HepG2 (cell line): ENCODE results near the gene APOC3. TPM values are rescaled to one million over a fixed set of nuclear protein-coding genes. Genes with fewer than 3 reads are reported as not detected.

Source experiments
- CEBPG ChIP-seq: IDR thresholded peaks from 2 replicates; pipeline ENCODE4 v1.6.1; 2016
- ELF1 ChIP-seq: sonication (generic); formaldehyde crosslinking; IDR thresholded peaks from 2 replicates; pipeline ENCODE4 v1.4.0; 2020; ENCODE audit warnings: missing genetic modification reagents
- FLYWCH1 ChIP-seq: sonication (generic); formaldehyde crosslinking; IDR thresholded peaks from 2 replicates; pipeline ENCODE4 v1.8.1; 2023; ENCODE audit warnings: mild to moderate bottlenecking, missing genetic modification reagents
- NFE2 ChIP-seq: sonication (generic); formaldehyde crosslinking; IDR thresholded peaks from 2 replicates; pipeline ENCODE4 v1.4.0; 2020; ENCODE audit warnings: missing genetic modification reagents
- NFE2L2 ChIP-seq: fragments of 150-350 bp; IDR thresholded peaks from 2 replicates; pipeline ENCODE4 v1.6.1; 2014; ENCODE audit warnings: low read length
- SETDB1 ChIP-seq: sonication (generic); formaldehyde crosslinking; IDR thresholded peaks from 2 replicates; pipeline ENCODE4 v1.5.1; 2020; ENCODE audit warnings: missing genetic modification reagents, mild to moderate bottlenecking, borderline replicate concordance
- SOX6 ChIP-seq, 2 experiments: fragments of 450-650 bp in 1 of 2; sonication (generic) in 1 of 2; formaldehyde crosslinking in 1 of 2; IDR thresholded peaks; 2 replicates each; pipeline versions ENCODE4 v1.4.0 to v1.6.1; 2017 to 2020; ENCODE audit warnings: antibody characterized with exemption in 1 of 2, mild to moderate bottlenecking in 1 of 2, missing genetic modification reagents in 1 of 2
- SYNCRIP ChIP-seq: fragments of 200-400 bp; formaldehyde crosslinking; IDR thresholded peaks from 2 replicates; pipeline ENCODE4 v1.6.1; 2018; ENCODE audit warnings: mild to moderate bottlenecking, low read depth, low read length; ENCODE audit not compliant: insufficient read depth
- TP53 ChIP-seq: sonication (generic); formaldehyde crosslinking; conservative IDR thresholded peaks from 2 replicates; pipeline ENCODE4 v1.4.0; 2020; ENCODE audit warnings: missing genetic modification reagents
- ZNF232 ChIP-seq: sonication (generic); formaldehyde crosslinking; IDR thresholded peaks from 2 replicates; pipeline ENCODE4 v1.4.0; 2020; ENCODE audit warnings: missing genetic modification reagents, borderline replicate concordance
- ZNF451 ChIP-seq: sonication (generic); formaldehyde crosslinking; IDR thresholded peaks from 2 replicates; pipeline ENCODE4 v1.5.0; 2020; ENCODE audit warnings: mild to moderate bottlenecking, missing genetic modification reagents
- ZNF558 ChIP-seq: sonication (generic); formaldehyde crosslinking; IDR thresholded peaks from 2 replicates; pipeline ENCODE4 v1.9.0; 2022; ENCODE audit warnings: mild to moderate bottlenecking, missing genetic modification reagents, borderline replicate concordance
- ZNF672 ChIP-seq: sonication (generic); formaldehyde crosslinking; IDR thresholded peaks from 2 replicates; pipeline ENCODE4 v1.8.1; 2022; ENCODE audit warnings: missing genetic modification reagents
- ZNF724P ChIP-seq: sonication (generic); formaldehyde crosslinking; IDR thresholded peaks from 2 replicates; pipeline ENCODE4 v1.8.0; 2022; ENCODE audit warnings: missing genetic modification reagents, borderline replicate concordance
- ZSCAN9 ChIP-seq: IDR thresholded peaks from 2 replicates; pipeline ENCODE4 v1.6.1; 2016; ENCODE audit warnings: borderline replicate concordance
- polyA plus RNA-seq, 8 experiments: library from polyadenylated mRNA; depleted of rRNA in 3 of 8; stranded (reverse) in 7 of 8; unstranded in 1 of 8; fragments of >200 nt; fragmentation: Illumina TruSeq in 4 of 8; extraction: Trizol in 4 of 8; gene quantifications; 2 replicates each; pipeline versions ENCODE4 v1.2.1 to v1.2.3, GENCODE V29; 2011 to 2016; ENCODE audit warnings: low read depth in 4 of 8, missing spikeins in 1 of 8, mixed read lengths in 1 of 8; ENCODE audit not compliant: insufficient read depth in 1 of 8
- total RNA-seq, 5 experiments: library from RNA; depleted of rRNA; stranded (reverse); fragments of >200 nt; fragmentation: Illumina TruSeq; extraction: Trizol; gene quantifications; 2 replicates each; pipeline ENCODE4 v1.2.3, GENCODE V29; 2016; ENCODE audit warnings: low read depth in 1 of 5
- TF ChIP-seq, protein P1 (sequence below): IDR thresholded peaks from 2 replicates; pipeline ENCODE4 v1.6.1; 2012; ENCODE audit warnings: inconsistent platforms
- TF ChIP-seq, protein P2 (sequence below): sonication (generic); formaldehyde crosslinking; IDR thresholded peaks from 2 replicates; pipeline ENCODE4 v1.9.0; 2021; ENCODE audit warnings: missing genetic modification reagents, borderline replicate concordance
- TF ChIP-seq, protein P3 (sequence below): sonication (generic); formaldehyde crosslinking; IDR thresholded peaks from 2 replicates; pipeline ENCODE4 v1.5.0; 2020; ENCODE audit warnings: missing genetic modification reagents, mild to moderate bottlenecking, borderline replicate concordance
- TF ChIP-seq, protein P4 (sequence below): sonication (generic); formaldehyde crosslinking; conservative IDR thresholded peaks from 2 replicates; pipeline ENCODE4 v1.4.0; 2020; ENCODE audit warnings: missing genetic modification reagents
- TF ChIP-seq, protein P5 (sequence below): sonication (generic); formaldehyde crosslinking; IDR thresholded peaks from 2 replicates; pipeline ENCODE4 v1.4.0; 2020; ENCODE audit warnings: missing genetic modification reagents, borderline replicate concordance

The APOC3 gene
- total and polyA plus RNA-seq, 2 of the 13 experiments (the other 11 are each of a cell fraction or from before 2014, with no cell fraction given), result 314 to 687 TPM

DNA sequence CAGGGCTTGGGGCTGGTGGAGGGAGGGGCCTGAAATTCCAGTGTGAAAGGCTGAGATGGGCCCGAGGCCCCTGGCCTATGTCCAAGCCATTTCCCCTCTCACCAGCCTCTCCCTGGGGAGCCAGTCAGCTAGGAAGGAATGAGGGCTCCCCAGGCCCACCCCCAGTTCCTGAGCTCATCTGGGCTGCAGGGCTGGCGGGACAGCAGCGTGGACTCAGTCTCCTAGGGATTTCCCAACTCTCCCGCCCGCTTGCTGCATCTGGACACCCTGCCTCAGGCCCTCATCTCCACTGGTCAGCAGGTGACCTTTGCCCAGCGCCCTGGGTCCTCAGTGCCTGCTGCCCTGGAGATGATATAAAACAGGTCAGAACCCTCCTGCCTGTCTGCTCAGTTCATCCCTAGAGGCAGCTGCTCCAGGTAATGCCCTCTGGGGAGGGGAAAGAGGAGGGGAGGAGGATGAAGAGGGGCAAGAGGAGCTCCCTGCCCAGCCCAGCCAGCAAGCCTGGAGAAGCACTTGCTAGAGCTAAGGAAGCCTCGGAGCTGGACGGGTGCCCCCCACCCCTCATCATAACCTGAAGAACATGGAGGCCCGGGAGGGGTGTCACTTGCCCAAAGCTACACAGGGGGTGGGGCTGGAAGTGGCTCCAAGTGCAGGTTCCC is at the start of gene APOC3 (continued):
- 0 out of 2 replicates have a peak, but pooled peaks have one; percentile 14 for TF ChIP-seq TP53 (CRISPR knock-in tag)
- TF ChIP-seq ZNF672 (CRISPR knock-in tag), result no peak
- TF ChIP-seq, protein P1, sequence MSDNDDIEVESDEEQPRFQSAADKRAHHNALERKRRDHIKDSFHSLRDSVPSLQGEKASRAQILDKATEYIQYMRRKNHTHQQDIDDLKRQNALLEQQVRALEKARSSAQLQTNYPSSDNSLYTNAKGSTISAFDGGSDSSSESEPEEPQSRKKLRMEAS, result no peak
- no peak for TF ChIP-seq SYNCRIP
- 0 out of 2 replicates have a peak, but pooled peaks have one; percentile 15 for TF ChIP-seq ZSCAN9 (CRISPR knock-in tag)
- 0 out of 2 replicates have a peak, but pooled peaks have one; percentile 10 for TF ChIP-seq ZNF451 (CRISPR knock-in tag)
- TF ChIP-seq, protein P2, sequence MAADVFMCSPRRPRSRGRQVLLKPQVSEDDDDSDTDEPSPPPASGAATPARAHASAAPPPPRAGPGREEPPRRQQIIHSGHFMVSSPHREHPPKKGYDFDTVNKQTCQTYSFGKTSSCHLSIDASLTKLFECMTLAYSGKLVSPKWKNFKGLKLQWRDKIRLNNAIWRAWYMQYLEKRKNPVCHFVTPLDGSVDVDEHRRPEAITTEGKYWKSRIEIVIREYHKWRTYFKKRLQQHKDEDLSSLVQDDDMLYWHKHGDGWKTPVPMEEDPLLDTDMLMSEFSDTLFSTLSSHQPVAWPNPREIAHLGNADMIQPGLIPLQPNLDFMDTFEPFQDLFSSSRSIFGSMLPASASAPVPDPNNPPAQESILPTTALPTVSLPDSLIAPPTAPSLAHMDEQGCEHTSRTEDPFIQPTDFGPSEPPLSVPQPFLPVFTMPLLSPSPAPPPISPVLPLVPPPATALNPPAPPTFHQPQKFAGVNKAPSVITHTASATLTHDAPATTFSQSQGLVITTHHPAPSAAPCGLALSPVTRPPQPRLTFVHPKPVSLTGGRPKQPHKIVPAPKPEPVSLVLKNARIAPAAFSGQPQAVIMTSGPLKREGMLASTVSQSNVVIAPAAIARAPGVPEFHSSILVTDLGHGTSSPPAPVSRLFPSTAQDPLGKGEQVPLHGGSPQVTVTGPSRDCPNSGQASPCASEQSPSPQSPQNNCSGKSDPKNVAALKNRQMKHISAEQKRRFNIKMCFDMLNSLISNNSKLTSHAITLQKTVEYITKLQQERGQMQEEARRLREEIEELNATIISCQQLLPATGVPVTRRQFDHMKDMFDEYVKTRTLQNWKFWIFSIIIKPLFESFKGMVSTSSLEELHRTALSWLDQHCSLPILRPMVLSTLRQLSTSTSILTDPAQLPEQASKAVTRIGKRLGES, result no peak
- no peak for TF ChIP-seq NFE2L2
- no peak; the same call in 1 of the 2 replicates for TF ChIP-seq ZNF232 (CRISPR knock-in tag)
- no peak for TF ChIP-seq SETDB1
- TF ChIP-seq ZNF558 (CRISPR knock-in tag), result 0 out of 2 replicates have a peak, but pooled peaks have one; percentile 16
- TF ChIP-seq, protein P3, sequence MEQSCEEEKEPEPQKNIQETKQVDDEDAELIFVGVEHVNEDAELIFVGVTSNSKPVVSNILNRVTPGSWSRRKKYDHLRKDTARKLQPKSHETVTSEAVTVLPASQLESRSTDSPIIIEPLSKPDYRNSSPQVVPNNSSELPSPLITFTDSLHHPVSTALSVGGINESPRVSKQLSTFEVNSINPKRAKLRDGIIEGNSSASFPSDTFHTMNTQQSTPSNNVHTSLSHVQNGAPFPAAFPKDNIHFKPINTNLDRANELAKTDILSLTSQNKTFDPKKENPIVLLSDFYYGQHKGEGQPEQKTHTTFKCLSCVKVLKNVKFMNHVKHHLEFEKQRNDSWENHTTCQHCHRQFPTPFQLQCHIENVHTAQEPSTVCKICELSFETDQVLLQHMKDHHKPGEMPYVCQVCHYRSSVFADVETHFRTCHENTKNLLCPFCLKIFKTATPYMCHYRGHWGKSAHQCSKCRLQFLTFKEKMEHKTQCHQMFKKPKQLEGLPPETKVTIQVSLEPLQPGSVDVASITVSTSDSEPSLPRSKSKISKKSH (CRISPR knock-in tag), result peak; percentile 86; the same call in 1 of the 2 replicates
- peak; percentile 40; the same call in 1 of the 2 replicates for TF ChIP-seq ZNF724P (CRISPR knock-in tag)
- no peak for TF ChIP-seq NFE2 (CRISPR knock-in tag)
- TF ChIP-seq SOX6 (IDR thresholded peaks at IDR 0.05), result no peak
- TF ChIP-seq SOX6 (CRISPR knock-in tag; IDR thresholded peaks at IDR 0.05), result peak; percentile 77
- TF ChIP-seq, protein P4, sequence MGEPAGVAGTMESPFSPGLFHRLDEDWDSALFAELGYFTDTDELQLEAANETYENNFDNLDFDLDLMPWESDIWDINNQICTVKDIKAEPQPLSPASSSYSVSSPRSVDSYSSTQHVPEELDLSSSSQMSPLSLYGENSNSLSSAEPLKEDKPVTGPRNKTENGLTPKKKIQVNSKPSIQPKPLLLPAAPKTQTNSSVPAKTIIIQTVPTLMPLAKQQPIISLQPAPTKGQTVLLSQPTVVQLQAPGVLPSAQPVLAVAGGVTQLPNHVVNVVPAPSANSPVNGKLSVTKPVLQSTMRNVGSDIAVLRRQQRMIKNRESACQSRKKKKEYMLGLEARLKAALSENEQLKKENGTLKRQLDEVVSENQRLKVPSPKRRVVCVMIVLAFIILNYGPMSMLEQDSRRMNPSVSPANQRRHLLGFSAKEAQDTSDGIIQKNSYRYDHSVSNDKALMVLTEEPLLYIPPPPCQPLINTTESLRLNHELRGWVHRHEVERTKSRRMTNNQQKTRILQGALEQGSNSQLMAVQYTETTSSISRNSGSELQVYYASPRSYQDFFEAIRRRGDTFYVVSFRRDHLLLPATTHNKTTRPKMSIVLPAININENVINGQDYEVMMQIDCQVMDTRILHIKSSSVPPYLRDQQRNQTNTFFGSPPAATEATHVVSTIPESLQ, result no peak
- TF ChIP-seq, protein P5, sequence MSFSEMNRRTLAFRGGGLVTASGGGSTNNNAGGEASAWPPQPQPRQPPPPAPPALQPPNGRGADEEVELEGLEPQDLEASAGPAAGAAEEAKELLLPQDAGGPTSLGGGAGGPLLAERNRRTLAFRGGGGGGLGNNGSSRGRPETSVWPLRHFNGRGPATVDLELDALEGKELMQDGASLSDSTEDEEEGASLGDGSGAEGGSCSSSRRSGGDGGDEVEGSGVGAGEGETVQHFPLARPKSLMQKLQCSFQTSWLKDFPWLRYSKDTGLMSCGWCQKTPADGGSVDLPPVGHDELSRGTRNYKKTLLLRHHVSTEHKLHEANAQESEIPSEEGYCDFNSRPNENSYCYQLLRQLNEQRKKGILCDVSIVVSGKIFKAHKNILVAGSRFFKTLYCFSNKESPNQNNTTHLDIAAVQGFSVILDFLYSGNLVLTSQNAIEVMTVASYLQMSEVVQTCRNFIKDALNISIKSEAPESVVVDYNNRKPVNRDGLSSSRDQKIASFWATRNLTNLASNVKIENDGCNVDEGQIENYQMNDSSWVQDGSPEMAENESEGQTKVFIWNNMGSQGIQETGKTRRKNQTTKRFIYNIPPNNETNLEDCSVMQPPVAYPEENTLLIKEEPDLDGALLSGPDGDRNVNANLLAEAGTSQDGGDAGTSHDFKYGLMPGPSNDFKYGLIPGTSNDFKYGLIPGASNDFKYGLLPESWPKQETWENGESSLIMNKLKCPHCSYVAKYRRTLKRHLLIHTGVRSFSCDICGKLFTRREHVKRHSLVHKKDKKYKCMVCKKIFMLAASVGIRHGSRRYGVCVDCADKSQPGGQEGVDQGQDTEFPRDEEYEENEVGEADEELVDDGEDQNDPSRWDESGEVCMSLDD (CRISPR knock-in tag), result peak; percentile 84
- peak; percentile 95 for TF ChIP-seq CEBPG
- no peak for TF ChIP-seq FLYWCH1
- peak; percentile 18; the same call in 1 of the 2 replicates for TF ChIP-seq ELF1 (CRISPR knock-in tag)
